GM23338 (cell line): ENCODE results near the gene NCAPD2. TPM values are rescaled to one million over a fixed set of nuclear protein-coding genes. Genes with fewer than 3 reads are reported as not detected.

Experiments
- ATAC-seq: fragments of 200-7000 bp; cut with Tn5 transposase; 3 replicates; pipeline ENCODE4 v1.9.1; 2020
- DNase-seq: peaks from one replicate; pipeline ENCODE4 v3.0.0-alpha.2; 2015; ENCODE audit warnings: low spot score
- H2AFZ ChIP-seq: fragments of 200-600 bp; sonication (generic); 2 replicates; pipeline ENCODE4 v1.8.0; 2016; ENCODE audit warnings: antibody characterized with exemption, mild to moderate bottlenecking, moderate library complexity
- H3F3A ChIP-seq: fragments of 200-600 bp; sonication (generic); replicated peaks from 2 replicates; pipeline ENCODE4 v1.8.0; 2017; ENCODE audit warnings: antibody characterized with exemption, mixed run types, low read depth
- H3K27ac ChIP-seq: fragments of 200-600 bp; sonication (generic); 2 replicates; pipeline ENCODE4 v1.6.1; 2016; ENCODE audit warnings: low read depth
- H3K27me3 ChIP-seq: fragments of 200-600 bp; sonication (generic); 2 replicates; pipeline ENCODE4 v1.8.0; 2016; ENCODE audit warnings: mild to moderate bottlenecking, mixed run types, moderate library complexity; ENCODE audit not compliant: insufficient read depth
- H3K36me3 ChIP-seq: fragments of 200-600 bp; sonication (generic); 2 replicates; pipeline ENCODE4 v1.8.0; 2016; ENCODE audit warnings: mild to moderate bottlenecking; ENCODE audit not compliant: insufficient read depth
- H3K4me1 ChIP-seq: fragments of 200-600 bp; sonication (generic); 2 replicates; pipeline ENCODE4 v1.8.0; 2016; ENCODE audit warnings: mild to moderate bottlenecking, moderate library complexity; ENCODE audit not compliant: insufficient read depth
- H3K4me2 ChIP-seq: fragments of 200-600 bp; sonication (generic); 2 replicates; pipeline ENCODE4 v1.7.1; 2017; ENCODE audit warnings: mixed run types
- H3K4me3 ChIP-seq: fragments of 200-600 bp; sonication (generic); 2 replicates; pipeline ENCODE4 v1.6.1; 2016; ENCODE audit warnings: mixed run types
- H3K79me2 ChIP-seq: fragments of 200-600 bp; sonication (generic); replicated peaks from 2 replicates; pipeline ENCODE4 v1.8.0; 2017; ENCODE audit warnings: mild to moderate bottlenecking; ENCODE audit not compliant: insufficient read depth
- H3K9me2 ChIP-seq: fragments of 200-600 bp; sonication (generic); 2 replicates; pipeline ENCODE4 v1.8.0; 2017; ENCODE audit not compliant: insufficient read depth
- H4K20me1 ChIP-seq: fragments of 200-600 bp; sonication (generic); replicated peaks from 2 replicates; pipeline ENCODE4 v1.8.0; 2017; ENCODE audit warnings: mild to moderate bottlenecking; ENCODE audit not compliant: insufficient read depth
- H3K27ac Mint-ChIP-seq: 2 replicates; pipeline ENCODE4 v1.8.0; 2020; ENCODE audit warnings: inconsistent platforms, mild to moderate bottlenecking, moderate library complexity, mixed read lengths
- H3K27me3 Mint-ChIP-seq: 3 replicates; pipeline ENCODE4 v1.8.0; 2022; ENCODE audit warnings: low read depth, mild to moderate bottlenecking, moderate library complexity, mixed read lengths, inconsistent platforms; ENCODE audit not compliant: insufficient read depth, poor library complexity
- H3K36me3 Mint-ChIP-seq: 3 replicates; pipeline ENCODE4 v1.8.0; 2021; ENCODE audit warnings: low read depth, mild to moderate bottlenecking, inconsistent platforms, moderate library complexity, mixed read lengths
- H3K4me1 Mint-ChIP-seq: 3 replicates; pipeline ENCODE4 v1.8.0; 2020; ENCODE audit warnings: mild to moderate bottlenecking, inconsistent platforms, mixed read lengths
- H3K4me3 Mint-ChIP-seq: 3 replicates; pipeline ENCODE4 v1.8.0; 2021; ENCODE audit warnings: moderate library complexity, mild to moderate bottlenecking, inconsistent platforms, mixed read lengths
- H3K9me3 Mint-ChIP-seq: 3 replicates; pipeline ENCODE4 v1.8.0; 2020; ENCODE audit warnings: moderate library complexity, mild to moderate bottlenecking, inconsistent platforms, mixed read lengths
- CREB1 ChIP-seq: fragments of 250-450 bp; sonication (Bioruptor Pico); IDR thresholded peaks from 2 replicates; pipeline ENCODE4 v1.5.0; 2020; ENCODE audit warnings: low read depth, mild to moderate bottlenecking, moderate library complexity
- CTCF ChIP-seq, 2 experiments: fragments of 200-600 bp in 1 of 2; sonication (generic) in 1 of 2; conservative IDR thresholded peaks; 2 replicates each; pipeline versions ENCODE4 v1.5.1 to v1.6.1; 2016 to 2017; ENCODE audit warnings: antibody characterized with exemption in 2 of 2, low read depth in 2 of 2, mild to moderate bottlenecking in 2 of 2, moderate library complexity in 1 of 2
- ETS1 ChIP-seq: IDR thresholded peaks from 2 replicates; pipeline ENCODE4 v1.6.1; 2016; ENCODE audit warnings: antibody characterized with exemption
- EZH2 ChIP-seq: fragments of 200-600 bp; sonication (generic); IDR thresholded peaks from one replicate; pipeline ENCODE4 v1.8.0; 2017; ENCODE audit warnings: antibody characterized with exemption, mild to moderate bottlenecking, low read depth; ENCODE audit not compliant: unreplicated experiment
- EZH2phosphoT487 ChIP-seq: fragments of 200-600 bp; sonication (generic); IDR thresholded peaks from one replicate; pipeline ENCODE4 v1.8.1; 2018; ENCODE audit warnings: antibody characterized with exemption; ENCODE audit not compliant: unreplicated experiment
- JUNB ChIP-seq: IDR thresholded peaks from one replicate; pipeline ENCODE4 v1.6.1; 2016; ENCODE audit warnings: antibody characterized with exemption; ENCODE audit not compliant: unreplicated experiment
- NANOG ChIP-seq: IDR thresholded peaks from 2 replicates; pipeline ENCODE4 v1.6.1; 2016; ENCODE audit warnings: antibody characterized with exemption, borderline replicate concordance
- POLR2AphosphoS5 ChIP-seq: IDR thresholded peaks from 2 replicates; pipeline ENCODE4 v1.6.1; 2016; ENCODE audit warnings: antibody characterized with exemption, low read depth
- REST ChIP-seq: IDR thresholded peaks from one replicate; pipeline ENCODE4 v1.6.1; 2018; ENCODE audit warnings: antibody characterized with exemption; ENCODE audit not compliant: unreplicated experiment
- STAT1 ChIP-seq: IDR thresholded peaks from one replicate; pipeline ENCODE4 v1.6.1; 2016; ENCODE audit warnings: antibody characterized with exemption; ENCODE audit not compliant: unreplicated experiment
- ZNF114 ChIP-seq: fragments of 250-450 bp; sonication (Bioruptor Pico); IDR thresholded peaks from 2 replicates; pipeline ENCODE4 v1.5.0; 2020; ENCODE audit warnings: mild to moderate bottlenecking, moderate library complexity
- ZNF462 ChIP-seq: fragments of 250-450 bp; sonication (Bioruptor Pico); IDR thresholded peaks from 2 replicates; pipeline ENCODE4 v1.5.0; 2020; ENCODE audit warnings: mild to moderate bottlenecking, moderate library complexity
- polyA plus RNA-seq: library from polyadenylated mRNA; unstranded; fragments of >200 nt; fragmentation: Nextera tagmentation; extraction: Ambion mirVana; gene quantifications from 2 replicates; pipeline ENCODE4 v1.2.1, GENCODE V29; 2016
- total RNA-seq: library from RNA; depleted of rRNA; stranded (reverse); fragments of >200 nt; shearing (Covaris generic); gene quantifications from 2 replicates; pipeline ENCODE4 v1.2.3, GENCODE V29; 2014

Gene NCAPD2
- total and polyA plus RNA-seq, 2 experiments from 2014 or later: 34.2 to 217 TPM

GRCh38 chr12:6520186-6520585, 26.3 kb downstream of the NCAPD2 start (continued):
- no peak for TF ChIP-seq REST
- no peak for TF ChIP-seq EZH2
- TF ChIP-seq CREB1 (CRISPR knock-in tag): no peak
- TF ChIP-seq EZH2phosphoT487: no peak
- TF ChIP-seq STAT1: no peak
- no peak for TF ChIP-seq ETS1
- TF ChIP-seq NANOG: no peak
- no peak for TF ChIP-seq POLR2AphosphoS5

- ATAC-seq (no peak), DNase-seq (no peak)
- H3K27ac Mint-ChIP-seq: no peak overlapping the region
- H3K4me1 ChIP-seq: no peaks in the 10 kb centered on the region
- H3K27ac ChIP-seq: no peak overlapping the region
- H2AFZ ChIP-seq: no peak overlapping the region
- peaks cover 92% of the 10 kb centered on the region for H3K36me3 Mint-ChIP-seq
- no peak overlapping the region for H3K4me3 Mint-ChIP-seq
- peaks cover 6% of the 10 kb centered on the region for H4K20me1 ChIP-seq
- H3K27me3 Mint-ChIP-seq: no peaks in the 10 kb centered on the region
- 0 out of 2 replicates have a peak, but pooled peaks cover 8% of the 10 kb centered on the region for H3F3A ChIP-seq
- no peaks in the 10 kb centered on the region for H3K27me3 ChIP-seq
- peaks cover 84% of the 10 kb centered on the region for H3K36me3 ChIP-seq
- H3K9me2 ChIP-seq: no peaks in the 10 kb centered on the region
- no peak overlapping the region for H3K4me2 ChIP-seq
- no peaks in the 10 kb centered on the region for H3K9me3 Mint-ChIP-seq
- H3K79me2 ChIP-seq: no peaks in the 10 kb centered on the region
- no peaks in the 10 kb centered on the region for H3K4me1 Mint-ChIP-seq
- no peak overlapping the region for H3K4me3 ChIP-seq
- TF ChIP-seq JUNB (no peak), ZNF114 (CRISPR knock-in tag) (no peak), EZH2phosphoT487 (no peak), ZNF462 (CRISPR knock-in tag) (no peak), CTCF (conservative IDR thresholded peaks at IDR 0.05; ENCODE audit: low read depth in 2 of 2) (no peak), ETS1 (no peak), STAT1 (no peak), CREB1 (CRISPR knock-in tag) (no peak), NANOG (no peak)
These were observed 28.3 kb downstream of the NCAPD2 start for GRCh38 chr12:6522193-6522592.
